ENCODE data around the gene SNX25. TPM values are rescaled to one million over a fixed set of nuclear protein-coding genes. Genes with fewer than 3 reads are reported as not detected.

Gene SNX25
- polyA plus RNA-seq, 1 of the 3 experiments (the other 2 are of a cell fraction) = 8.5 TPM

DNA sequence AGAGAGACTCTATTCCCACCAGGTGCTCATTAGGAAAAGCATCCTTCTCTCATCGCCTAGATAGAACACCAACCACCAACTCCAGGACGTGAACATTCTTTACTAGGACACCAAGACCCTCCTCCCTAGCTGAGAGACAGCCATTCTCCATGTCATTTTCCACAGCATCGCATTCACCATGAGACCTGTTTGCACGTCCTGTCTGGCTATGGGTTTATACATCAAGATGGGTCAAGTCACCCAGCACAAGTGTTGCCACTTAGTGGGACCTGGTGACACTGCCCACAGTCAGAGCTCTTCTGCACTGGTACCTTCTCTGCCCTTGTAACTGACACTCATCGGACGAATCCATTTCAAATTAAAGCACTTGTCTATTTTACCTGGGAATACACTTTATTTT, 168.9 kb downstream of the SNX25 start:
- H3K9me3 ChIP-seq = no peaks in the 10 kb centered on the region
- H3K4me1 ChIP-seq (ENCODE audit: control insufficient read depth in 1 of 2, insufficient read depth in 2 of 2, low read depth in 1 of 2, low read length in 1 of 2) = peaks cover 0 to under 1% of the 10 kb centered on the region in 2 experiments; a peak in 1 of 4 replicates
- H4K20me1 ChIP-seq (ENCODE audit: insufficient read depth) = no peaks in the 10 kb centered on the region
- no peak for DNase-seq
- ChIA-PET CTCF (no interaction called here), POLR2A (no interaction called here)
- no peak overlapping the region for H3K27ac ChIP-seq (ENCODE audit: low read depth in 2 of 2, low read length in 1 of 2)
- H3K27me3 ChIP-seq (ENCODE audit: insufficient read depth) = no peaks in the 10 kb centered on the region
- H3F3A ChIP-seq (replicated peaks; ENCODE audit: insufficient read depth) = no peaks in the 10 kb centered on the region
- WGBS (ENCODE audit: low lambda C conversion rate) = 96% methylated on average over 6 of the region's 6 CpGs
- TF ChIP-seq TEAD4 (IDR thresholded peaks at IDR 0.05; ENCODE audit: borderline replicate concordance, insufficient read depth) (no peak), MEF2A (IDR thresholded peaks at IDR 0.05; ENCODE audit: borderline replicate concordance, low read depth) (no peak), TAF1 (IDR thresholded peaks at IDR 0.05; ENCODE audit: borderline replicate concordance, low read depth, low read length) (no peak), GABPA (IDR thresholded peaks at IDR 0.05; ENCODE audit: low read depth) (no peak), FOXM1 (IDR thresholded peaks at IDR 0.05; ENCODE audit: low read depth) (no peak), YY1 (IDR thresholded peaks at IDR 0.05; ENCODE audit: low read depth) (no peak), CHD2 (IDR thresholded peaks at IDR 0.05; ENCODE audit: low read length, partially characterized antibody) (no peak), RAD21 (IDR thresholded peaks at IDR 0.05; ENCODE audit: low read length) (no peak), ELF1 (IDR thresholded peaks at IDR 0.05) (no peak), RXRA (IDR thresholded peaks at IDR 0.05; ENCODE audit: borderline replicate concordance, low read depth) (no peak), MXI1 (IDR thresholded peaks at IDR 0.05; ENCODE audit: low read depth, low read length) (no peak), SIN3A (IDR thresholded peaks at IDR 0.05; ENCODE audit: borderline replicate concordance, low read depth, low read length) (no peak), RCOR1 (IDR thresholded peaks at IDR 0.05; ENCODE audit: low read length) (no peak), JUND (IDR thresholded peaks at IDR 0.05) (no peak), GATA2 (CRISPR knock-in tag; IDR thresholded peaks at IDR 0.05) (no peak)
- TF ChIP-seq, protein P1, sequence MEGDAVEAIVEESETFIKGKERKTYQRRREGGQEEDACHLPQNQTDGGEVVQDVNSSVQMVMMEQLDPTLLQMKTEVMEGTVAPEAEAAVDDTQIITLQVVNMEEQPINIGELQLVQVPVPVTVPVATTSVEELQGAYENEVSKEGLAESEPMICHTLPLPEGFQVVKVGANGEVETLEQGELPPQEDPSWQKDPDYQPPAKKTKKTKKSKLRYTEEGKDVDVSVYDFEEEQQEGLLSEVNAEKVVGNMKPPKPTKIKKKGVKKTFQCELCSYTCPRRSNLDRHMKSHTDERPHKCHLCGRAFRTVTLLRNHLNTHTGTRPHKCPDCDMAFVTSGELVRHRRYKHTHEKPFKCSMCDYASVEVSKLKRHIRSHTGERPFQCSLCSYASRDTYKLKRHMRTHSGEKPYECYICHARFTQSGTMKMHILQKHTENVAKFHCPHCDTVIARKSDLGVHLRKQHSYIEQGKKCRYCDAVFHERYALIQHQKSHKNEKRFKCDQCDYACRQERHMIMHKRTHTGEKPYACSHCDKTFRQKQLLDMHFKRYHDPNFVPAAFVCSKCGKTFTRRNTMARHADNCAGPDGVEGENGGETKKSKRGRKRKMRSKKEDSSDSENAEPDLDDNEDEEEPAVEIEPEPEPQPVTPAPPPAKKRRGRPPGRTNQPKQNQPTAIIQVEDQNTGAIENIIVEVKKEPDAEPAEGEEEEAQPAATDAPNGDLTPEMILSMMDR (IDR thresholded peaks at IDR 0.05) = no peak
- TF ChIP-seq, protein P2, sequence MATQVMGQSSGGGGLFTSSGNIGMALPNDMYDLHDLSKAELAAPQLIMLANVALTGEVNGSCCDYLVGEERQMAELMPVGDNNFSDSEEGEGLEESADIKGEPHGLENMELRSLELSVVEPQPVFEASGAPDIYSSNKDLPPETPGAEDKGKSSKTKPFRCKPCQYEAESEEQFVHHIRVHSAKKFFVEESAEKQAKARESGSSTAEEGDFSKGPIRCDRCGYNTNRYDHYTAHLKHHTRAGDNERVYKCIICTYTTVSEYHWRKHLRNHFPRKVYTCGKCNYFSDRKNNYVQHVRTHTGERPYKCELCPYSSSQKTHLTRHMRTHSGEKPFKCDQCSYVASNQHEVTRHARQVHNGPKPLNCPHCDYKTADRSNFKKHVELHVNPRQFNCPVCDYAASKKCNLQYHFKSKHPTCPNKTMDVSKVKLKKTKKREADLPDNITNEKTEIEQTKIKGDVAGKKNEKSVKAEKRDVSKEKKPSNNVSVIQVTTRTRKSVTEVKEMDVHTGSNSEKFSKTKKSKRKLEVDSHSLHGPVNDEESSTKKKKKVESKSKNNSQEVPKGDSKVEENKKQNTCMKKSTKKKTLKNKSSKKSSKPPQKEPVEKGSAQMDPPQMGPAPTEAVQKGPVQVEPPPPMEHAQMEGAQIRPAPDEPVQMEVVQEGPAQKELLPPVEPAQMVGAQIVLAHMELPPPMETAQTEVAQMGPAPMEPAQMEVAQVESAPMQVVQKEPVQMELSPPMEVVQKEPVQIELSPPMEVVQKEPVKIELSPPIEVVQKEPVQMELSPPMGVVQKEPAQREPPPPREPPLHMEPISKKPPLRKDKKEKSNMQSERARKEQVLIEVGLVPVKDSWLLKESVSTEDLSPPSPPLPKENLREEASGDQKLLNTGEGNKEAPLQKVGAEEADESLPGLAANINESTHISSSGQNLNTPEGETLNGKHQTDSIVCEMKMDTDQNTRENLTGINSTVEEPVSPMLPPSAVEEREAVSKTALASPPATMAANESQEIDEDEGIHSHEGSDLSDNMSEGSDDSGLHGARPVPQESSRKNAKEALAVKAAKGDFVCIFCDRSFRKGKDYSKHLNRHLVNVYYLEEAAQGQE (IDR thresholded peaks at IDR 0.05; ENCODE audit: low read depth, low read length) = no peak
- TF ChIP-seq, protein P3, sequence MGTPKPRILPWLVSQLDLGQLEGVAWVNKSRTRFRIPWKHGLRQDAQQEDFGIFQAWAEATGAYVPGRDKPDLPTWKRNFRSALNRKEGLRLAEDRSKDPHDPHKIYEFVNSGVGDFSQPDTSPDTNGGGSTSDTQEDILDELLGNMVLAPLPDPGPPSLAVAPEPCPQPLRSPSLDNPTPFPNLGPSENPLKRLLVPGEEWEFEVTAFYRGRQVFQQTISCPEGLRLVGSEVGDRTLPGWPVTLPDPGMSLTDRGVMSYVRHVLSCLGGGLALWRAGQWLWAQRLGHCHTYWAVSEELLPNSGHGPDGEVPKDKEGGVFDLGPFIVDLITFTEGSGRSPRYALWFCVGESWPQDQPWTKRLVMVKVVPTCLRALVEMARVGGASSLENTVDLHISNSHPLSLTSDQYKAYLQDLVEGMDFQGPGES (IDR thresholded peaks at IDR 0.05; ENCODE audit: low read depth, low read length) = no peak
- H3K4me3 ChIP-seq (ENCODE audit: low read depth in 2 of 2, low read length in 1 of 2) = no peak overlapping the region
- no peak overlapping the region for H3K4me2 ChIP-seq
- no peaks in the 10 kb centered on the region for H3K9me2 ChIP-seq
- peaks cover 9 to 33% of the 10 kb centered on the region in 2 experiments for H3K36me3 ChIP-seq (replicated peaks in 1 of 2; ENCODE audit: control insufficient read depth in 1 of 2, insufficient read depth in 2 of 2, low read length in 1 of 2)
- no peaks in the 10 kb centered on the region for H3K79me2 ChIP-seq (ENCODE audit: insufficient read depth)
- no peak overlapping the region for H2AFZ ChIP-seq (ENCODE audit: low read depth)
- H3K9ac ChIP-seq = no peak overlapping the region
